Erythroblast (primary cell): ENCODE data around the gene RILP.

Experiments
- GATA1 ChIP-seq: IDR thresholded peaks from 2 replicates; pipeline ENCODE4 v1.6.1; 2011; ENCODE audit warnings: low read depth, mild to moderate bottlenecking, control low read depth, low read length, moderate library complexity
- POLR2A ChIP-seq: IDR thresholded peaks from 2 replicates; pipeline ENCODE4 v1.6.1; 2011; ENCODE audit warnings: mild to moderate bottlenecking, low read length

- no peak for TF ChIP-seq POLR2A
- TF ChIP-seq GATA1: no peak
Observed at GRCh38 chr17:1625581-1625980, 24.1 kb downstream of the RILP start.
